Spinal cord (tissue), 10 donors: ENCODE measurements around the gene OCRL. TPM values are rescaled to one million over a fixed set of nuclear protein-coding genes. Genes with fewer than 3 reads are reported as not detected.
A peak's percentile ranks its signal among the peaks of the same experiment; 100 is the strongest.

Experiments
- DNase-seq, 6 donors: peaks; one replicate each; pipeline versions ENCODE4 v3.0.0 to v3.0.0-alpha.2; 2013 to 2015; ENCODE audit warnings: low spot score in 6 of 6, low read depth in 4 of 6
- H3K27ac ChIP-seq: one replicate; pipeline ENCODE4 v1.5.1; 2013; ENCODE audit warnings: low read depth, low read length, control low read depth
- H3K27me3 ChIP-seq: one replicate; pipeline ENCODE4 v1.6.1; 2013; ENCODE audit warnings: low read length; ENCODE audit not compliant: control insufficient read depth, insufficient read depth
- H3K36me3 ChIP-seq: one replicate; pipeline ENCODE4 v1.6.1; 2013; ENCODE audit warnings: low read length; ENCODE audit not compliant: control insufficient read depth, insufficient read depth
- H3K4me1 ChIP-seq: one replicate; pipeline ENCODE4 v1.6.1; 2013; ENCODE audit warnings: low read length; ENCODE audit not compliant: control insufficient read depth, insufficient read depth
- H3K4me3 ChIP-seq: one replicate; pipeline ENCODE4 v1.5.1; 2013; ENCODE audit warnings: low read depth, low read length, control low read depth
- H3K9me3 ChIP-seq: one replicate; pipeline ENCODE4 v1.6.1; 2013; ENCODE audit warnings: low read length; ENCODE audit not compliant: control insufficient read depth, insufficient read depth
- WGBS: methylation state at CpG from one replicate; pipeline ENCODE4 v1.1.5; 2013; ENCODE audit warnings: missing lambda C conversion rate; ENCODE audit not compliant: insufficient coverage; 5-methylcytosine and 5-hydroxymethylcytosine counted together
- polyA plus RNA-seq, 2 donors: library from polyadenylated mRNA; unstranded; fragments of 120-200 nt; gene quantifications; one replicate each; pipeline ENCODE4 v1.2.1, GENCODE V29; 2013; ENCODE audit not compliant: insufficient read length in 2 of 2
- total RNA-seq, 2 donors: library from RNA; depleted of rRNA in 1 of 2; stranded (reverse); fragments of 120-200 nt in 1 of 2; fragments of >200 nt in 1 of 2; gene quantifications; one replicate each; pipeline versions ENCODE4 v1.2.3 to v1.2.4, GENCODE V29; 2013 to 2014
- donor health status: healthy.

Gene OCRL
- total and polyA plus RNA-seq, 4 donors: 25.5 to 37.2 (median 33.7) TPM

GRCh38 chrX:129596077-129596476 lies 56.0 kb downstream of the OCRL start:
- Histone ChIP-seq H3K4me1 (peaks cover 3% of the 10 kb centered on the region), H3K27me3 (peaks cover 6% of the 10 kb centered on the region), H3K36me3 (peaks cover 3% of the 10 kb centered on the region), H3K27ac (no peak overlapping the region), H3K9me3 (no peaks in the 10 kb centered on the region), H3K4me3 (no peak overlapping the region)
- WGBS: 67% methylated on average over 3 of the region's 5 CpGs
- no peak for DNase-seq

GRCh38 chrX:129597905-129598304 lies 57.8 kb downstream of the OCRL start:
- Histone ChIP-seq H3K9me3 (no peaks in the 10 kb centered on the region), H3K36me3 (peaks cover 3% of the 10 kb centered on the region), H3K4me1 (peaks cover 4% of the 10 kb centered on the region), H3K4me3 (no peak overlapping the region), H3K27ac (no peak overlapping the region), H3K27me3 (peaks cover 6% of the 10 kb centered on the region)
- 67% methylated on average over 5 of the region's 5 CpGs for WGBS
- DNase-seq: no peak

- WGBS: 72% methylated on average over 5 of the region's 5 CpGs
- Histone ChIP-seq H3K4me3 (no peak overlapping the region), H3K9me3 (no peaks in the 10 kb centered on the region), H3K27me3 (peaks cover 6% of the 10 kb centered on the region), H3K36me3 (no peaks in the 10 kb centered on the region), H3K4me1 (peaks cover 14% of the 10 kb centered on the region), H3K27ac (no peak overlapping the region)
- no peak for DNase-seq
These were observed 59.4 kb downstream of the OCRL start for GRCh38 chrX:129599499-129599898.

- DNase-seq: no peak
- 56% methylated on average over 3 of the region's 5 CpGs for WGBS
- Histone ChIP-seq H3K27me3 (peaks cover 6% of the 10 kb centered on the region), H3K27ac (no peak overlapping the region), H3K4me3 (no peak overlapping the region), H3K4me1 (peaks cover 19% of the 10 kb centered on the region), H3K9me3 (no peaks in the 10 kb centered on the region), H3K36me3 (no peaks in the 10 kb centered on the region)
These were observed 59.9 kb downstream of the OCRL start for GRCh38 chrX:129599996-129600395.

- H3K36me3 ChIP-seq: no peaks in the 10 kb centered on the region
- no peak overlapping the region for H3K27ac ChIP-seq
- 48% methylated on average over 7 of the region's 11 CpGs for WGBS
- peaks cover 8% of the 10 kb centered on the region for H3K27me3 ChIP-seq
- peak in 2 of 6 donors; percentile 46 to 65 for DNase-seq
- H3K9me3 ChIP-seq: no peaks in the 10 kb centered on the region
- peaks cover 26% of the 10 kb centered on the region for H3K4me1 ChIP-seq
- no peak overlapping the region for H3K4me3 ChIP-seq
These were observed 60.9 kb downstream of the OCRL start for GRCh38 chrX:129600981-129601424.

GRCh38 chrX:129606918-129607317 lies 66.9 kb downstream of the OCRL start:
- H3K4me3 ChIP-seq: no peak overlapping the region
- peak in 4 of 6 donors; percentile 47 to 89 (median 70) for DNase-seq
- 4% methylated on average over 3 of the region's 5 CpGs for WGBS
- no peaks in the 10 kb centered on the region for H3K9me3 ChIP-seq
- no peak overlapping the region for H3K27ac ChIP-seq
- H3K4me1 ChIP-seq: peaks cover 22% of the 10 kb centered on the region
- H3K36me3 ChIP-seq: no peaks in the 10 kb centered on the region
- peaks cover 5% of the 10 kb centered on the region for H3K27me3 ChIP-seq

GRCh38 chrX:129608496-129608895 lies 68.4 kb downstream of the OCRL start:
- WGBS: 62% methylated on average over 3 of the region's 3 CpGs

GRCh38 chrX:129609395-129609794 lies 69.3 kb downstream of the OCRL start:
- H3K4me1 ChIP-seq: peaks cover 13% of the 10 kb centered on the region
- peaks cover 5% of the 10 kb centered on the region for H3K27me3 ChIP-seq
- DNase-seq: no peak
- no peak overlapping the region for H3K4me3 ChIP-seq
- H3K9me3 ChIP-seq: no peaks in the 10 kb centered on the region
- H3K36me3 ChIP-seq: no peaks in the 10 kb centered on the region
- 17% methylated on average over 1 of the region's 1 CpG for WGBS
- no peak overlapping the region for H3K27ac ChIP-seq

More at GRCh38 chrX:129608496-129608895, 68.4 kb downstream of the OCRL start:
- no peak for DNase-seq
- H3K27ac ChIP-seq: no peak overlapping the region
- peaks cover 5% of the 10 kb centered on the region for H3K27me3 ChIP-seq
- H3K4me1 ChIP-seq: peaks cover 21% of the 10 kb centered on the region
- no peaks in the 10 kb centered on the region for H3K36me3 ChIP-seq
- no peak overlapping the region for H3K4me3 ChIP-seq
- H3K9me3 ChIP-seq: no peaks in the 10 kb centered on the region

- Histone ChIP-seq H3K4me3 (no peak overlapping the region), H3K27ac (no peak overlapping the region), H3K36me3 (no peaks in the 10 kb centered on the region), H3K4me1 (no peaks in the 10 kb centered on the region), H3K27me3 (peaks cover 3% of the 10 kb centered on the region), H3K9me3 (no peaks in the 10 kb centered on the region)
- WGBS: 81% methylated on average over 2 of the region's 2 CpGs
- DNase-seq: no peak
These were observed 72.3 kb downstream of the OCRL start for GRCh38 chrX:129612396-129612795.

- no peaks in the 10 kb centered on the region for H3K9me3 ChIP-seq
- H3K27me3 ChIP-seq: peaks cover 3% of the 10 kb centered on the region
- no peak for DNase-seq
- H3K4me1 ChIP-seq: no peaks in the 10 kb centered on the region
- H3K36me3 ChIP-seq: no peaks in the 10 kb centered on the region
- no peak overlapping the region for H3K27ac ChIP-seq
- no peak overlapping the region for H3K4me3 ChIP-seq
These were observed 73.5 kb downstream of the OCRL start for GRCh38 chrX:129613596-129613995.
